Vagina (tissue), 2 donors: ENCODE data around the gene CNN3. TPM values are rescaled to one million over a fixed set of nuclear protein-coding genes. Genes with fewer than 3 reads are reported as not detected.

Experiments used
- DNase-seq, 2 donors: peaks; one replicate each; pipeline ENCODE4 v3.0.0-alpha.2; 2017; ENCODE audit errors: extremely low spot score in 2 of 2
- H3K27ac ChIP-seq: fragments of 200-600 bp; sonication (generic); one replicate; pipeline ENCODE4 v1.5.1; 2019
- H3K27me3 ChIP-seq: fragments of 200-600 bp; sonication (generic); one replicate; pipeline ENCODE4 v1.5.1; 2019
- H3K36me3 ChIP-seq, 2 donors: fragments of 200-600 bp; sonication (generic); one replicate each; pipeline ENCODE4 v1.5.1; 2017 to 2019
- H3K4me1 ChIP-seq: fragments of 200-600 bp; sonication (generic); one replicate; pipeline ENCODE4 v1.5.1; 2019
- H3K4me3 ChIP-seq, 2 donors: fragments of 200-600 bp; sonication (generic); 1 replicate in 1 of 2; 2 replicates in 1 of 2; pipeline ENCODE4 v1.5.1; 2016 to 2019
- H3K9me3 ChIP-seq: fragments of 200-600 bp; sonication (generic); one replicate; pipeline ENCODE4 v1.5.1; 2019
- CTCF ChIP-seq, 3 experiments: fragments of 450-650 bp in 2 of 3; fragments of 200-600 bp in 1 of 3; sonication (generic) in 1 of 3; IDR thresholded peaks; one replicate each; pipeline ENCODE4 v1.5.1; 2017 to 2019; ENCODE audit warnings: antibody characterized with exemption in 3 of 3, mild to moderate bottlenecking in 2 of 3, moderate library complexity in 2 of 3
- POLR2A ChIP-seq, 2 donors: fragments of 450-650 bp; IDR thresholded peaks; one replicate each; pipeline ENCODE4 v1.6.1; 2017; ENCODE audit warnings: antibody characterized with exemption in 2 of 2, mild to moderate bottlenecking in 2 of 2, moderate library complexity in 2 of 2
- POLR2AphosphoS5 ChIP-seq, 2 donors: sonication (generic); formaldehyde crosslinking; IDR thresholded peaks; one replicate each; pipeline ENCODE4 v1.9.0; 2017; ENCODE audit warnings: antibody characterized with exemption in 2 of 2, mild to moderate bottlenecking in 2 of 2, low read depth in 1 of 2; ENCODE audit not compliant: insufficient read depth in 1 of 2
- intact Hi-C: fragments of 100-400 bp; cut with DNase I; formaldehyde crosslinking; loops from one replicate; pipeline ENCODE4 v1.15.1; 2023
- total RNA-seq: library from RNA; depleted of rRNA; stranded (reverse); fragments of >200 nt; gene quantifications from one replicate; pipeline ENCODE4 v1.2.3, GENCODE V29; 2016

CNN3 gene
- total RNA-seq, 1 donor from 2014 or later: 250 TPM

GRCh38 chr1:94970783-94971182, 43.9 kb upstream of the CNN3 start:
- H3K4me3 ChIP-seq: no peak overlapping the region
- no peaks in the 10 kb centered on the region for H3K9me3 ChIP-seq
- H3K36me3 ChIP-seq: no peaks in the 10 kb centered on the region
- TF ChIP-seq POLR2A (IDR thresholded peaks at IDR 0.05): no peak
- TF ChIP-seq POLR2AphosphoS5 (IDR thresholded peaks at IDR 0.05; ENCODE audit: insufficient read depth in 1 of 2, low read depth in 1 of 2): no peak
- TF ChIP-seq CTCF (IDR thresholded peaks at IDR 0.05): no peak
- intact Hi-C loops: loop anchor here (5.0 kb wide), 1 partner anchor 43 kb away; the partner anchor contains the start of gene CNN3
- no peak for DNase-seq
- H3K27ac ChIP-seq: peak overlapping the region; percentile 80
- no peaks in the 10 kb centered on the region for H3K27me3 ChIP-seq
- H3K4me1 ChIP-seq: peaks cover 40% of the 10 kb centered on the region

DNA sequence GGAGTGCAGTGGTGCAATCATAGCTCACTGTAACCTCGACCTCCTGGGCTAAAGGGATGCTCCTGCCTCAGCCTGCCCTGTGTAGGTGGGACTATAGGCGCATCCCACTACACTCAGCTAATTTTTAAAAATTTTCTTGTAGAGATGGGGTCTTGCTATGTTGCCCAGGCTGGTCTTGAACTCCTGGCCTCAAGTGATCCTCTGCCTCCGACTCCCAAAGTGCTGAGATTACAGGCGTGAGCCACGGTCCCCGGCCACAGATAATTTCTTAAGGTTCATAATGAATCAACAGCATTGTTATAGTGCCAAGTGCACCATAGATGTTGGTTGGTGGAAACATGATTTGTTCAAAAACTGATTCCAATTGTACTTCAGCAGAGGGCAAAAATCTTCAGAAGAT, 42.2 kb upstream of the CNN3 start:
- intact Hi-C loops: no loop called here
- Histone ChIP-seq H3K27ac (no peak overlapping the region), H3K36me3 (no peaks in the 10 kb centered on the region), H3K4me3 (no peak overlapping the region), H3K4me1 (peaks cover 29% of the 10 kb centered on the region), H3K27me3 (no peaks in the 10 kb centered on the region), H3K9me3 (no peaks in the 10 kb centered on the region)
- TF ChIP-seq POLR2A (IDR thresholded peaks at IDR 0.05) (no peak), CTCF (IDR thresholded peaks at IDR 0.05) (no peak), POLR2AphosphoS5 (IDR thresholded peaks at IDR 0.05; ENCODE audit: insufficient read depth in 1 of 2, low read depth in 1 of 2) (no peak)
- DNase-seq: no peak

DNA sequence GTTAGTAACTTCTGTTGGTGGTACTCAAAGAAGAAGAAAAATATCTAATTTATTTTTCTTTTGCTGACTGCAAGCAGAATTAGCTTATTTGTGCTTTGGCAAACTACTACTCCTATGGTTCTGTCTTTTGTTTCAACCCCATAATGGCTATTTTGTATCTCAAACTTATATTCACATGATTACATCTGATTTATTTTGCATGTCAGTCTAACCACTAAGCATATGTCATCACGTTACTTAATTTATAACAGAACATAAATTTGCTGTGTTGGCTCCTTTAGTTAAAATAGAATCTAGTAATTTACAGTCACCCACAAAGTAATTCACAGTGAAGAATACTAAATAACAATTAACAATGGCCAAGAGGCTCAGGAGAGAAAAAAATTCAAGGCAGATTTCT, 39.1 kb upstream of the CNN3 start:
- TF ChIP-seq POLR2A (IDR thresholded peaks at IDR 0.05) (no peak), CTCF (IDR thresholded peaks at IDR 0.05) (no peak), POLR2AphosphoS5 (IDR thresholded peaks at IDR 0.05; ENCODE audit: insufficient read depth in 1 of 2, low read depth in 1 of 2) (no peak)
- intact Hi-C loops: no loop called here

DNA sequence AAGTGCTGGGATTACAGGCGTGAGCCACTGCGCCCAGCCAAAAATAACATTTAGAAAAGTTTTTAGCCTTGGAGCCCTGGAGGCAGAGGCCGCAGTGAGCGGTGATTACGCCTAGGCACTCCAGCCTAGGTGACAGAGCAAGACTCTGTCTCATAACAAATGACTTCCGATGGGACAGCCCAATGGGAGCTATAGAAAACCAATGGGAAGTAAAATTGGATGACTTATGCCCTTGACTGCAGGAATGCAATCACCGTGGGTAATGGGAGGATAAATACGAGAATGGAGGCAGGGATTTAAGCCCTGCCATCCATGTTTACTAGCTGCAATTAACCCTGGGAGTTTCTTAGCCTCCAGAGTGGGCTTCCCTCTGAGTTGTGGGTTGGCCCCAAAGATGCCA, 37.0 kb upstream of the CNN3 start:
- TF ChIP-seq POLR2AphosphoS5 (IDR thresholded peaks at IDR 0.05; ENCODE audit: insufficient read depth in 1 of 2, low read depth in 1 of 2): no peak
- no peak for TF ChIP-seq POLR2A (IDR thresholded peaks at IDR 0.05)
- TF ChIP-seq CTCF (IDR thresholded peaks at IDR 0.05): no peak
- no peaks in the 10 kb centered on the region for H3K36me3 ChIP-seq
- H3K4me1 ChIP-seq: peaks cover 22% of the 10 kb centered on the region
- H3K4me3 ChIP-seq: no peak overlapping the region
- intact Hi-C loops: no loop called here
- peak overlapping the region; percentile 87 for H3K27ac ChIP-seq
- DNase-seq: no peak
- no peaks in the 10 kb centered on the region for H3K27me3 ChIP-seq
- no peaks in the 10 kb centered on the region for H3K9me3 ChIP-seq

More for the DNA sequence above, 39.1 kb upstream of the CNN3 start:
- Histone ChIP-seq H3K9me3 (no peaks in the 10 kb centered on the region), H3K36me3 (no peaks in the 10 kb centered on the region), H3K27ac (no peak overlapping the region), H3K27me3 (no peaks in the 10 kb centered on the region), H3K4me3 (no peak overlapping the region), H3K4me1 (peaks cover 26% of the 10 kb centered on the region)
- no peak for DNase-seq

DNA sequence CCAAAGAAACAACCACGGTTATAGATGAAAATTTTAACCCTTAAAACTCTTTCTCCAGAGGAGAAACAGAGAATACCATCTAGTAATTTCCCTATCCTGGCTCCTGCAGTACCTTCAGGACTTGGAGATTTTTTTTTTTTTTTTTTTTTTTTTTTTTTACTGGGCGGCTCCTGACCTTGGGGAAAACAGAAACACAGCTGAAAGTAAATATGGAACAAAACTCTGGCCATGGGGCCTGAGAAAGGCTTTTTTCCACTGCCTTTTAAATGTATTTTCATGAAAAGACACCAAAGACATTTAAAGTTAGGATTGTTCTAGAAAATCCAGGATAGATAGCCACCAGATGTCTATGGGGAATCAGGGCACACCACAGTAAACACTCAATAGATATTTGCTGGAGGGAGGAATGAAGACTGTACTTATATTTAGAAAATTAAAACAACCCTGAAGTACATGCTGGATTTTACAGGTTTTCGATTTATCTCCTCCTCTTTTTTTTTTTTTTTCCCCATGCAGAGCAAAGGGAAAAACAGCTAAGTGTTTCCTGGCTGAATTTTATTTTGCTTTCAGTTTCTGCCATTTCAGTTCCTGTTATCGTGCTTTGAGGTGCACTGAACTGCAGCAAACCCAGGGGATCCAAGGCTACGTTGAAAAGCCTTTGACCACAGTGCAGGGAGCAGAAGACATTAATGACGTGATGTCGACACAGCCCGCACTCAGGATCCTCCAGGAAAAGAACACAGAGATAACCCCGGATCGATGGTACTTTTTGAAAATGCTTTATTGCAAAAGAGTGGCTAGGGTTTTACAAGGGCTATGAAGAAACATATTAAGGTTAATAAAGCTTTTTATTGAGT, 35.7 kb upstream of the CNN3 start:
- H3K27ac ChIP-seq: peak overlapping the region; percentile 87
- DNase-seq: no peak
- H3K4me3 ChIP-seq: peak overlapping the region; percentile 36 to 43
- no peaks in the 10 kb centered on the region for H3K9me3 ChIP-seq
- no peaks in the 10 kb centered on the region for H3K36me3 ChIP-seq
- intact Hi-C loops: no loop called here
- H3K4me1 ChIP-seq: peaks cover 22% of the 10 kb centered on the region
- TF ChIP-seq CTCF (IDR thresholded peaks at IDR 0.05) (no peak), POLR2AphosphoS5 (IDR thresholded peaks at IDR 0.05; ENCODE audit: insufficient read depth in 1 of 2, low read depth in 1 of 2) (peak in 1 of 2 donors; percentile 10)
- no peaks in the 10 kb centered on the region for H3K27me3 ChIP-seq
